SK-N-MC (cell line): ENCODE results near the gene DIP2C.

ENCODE experiments used
- EZH2 ChIP-seq: fragments of 200-600 bp; sonication (generic); IDR thresholded peaks from one replicate; pipeline ENCODE4 v1.6.1; 2017; ENCODE audit warnings: antibody characterized with exemption
- FOXP2 ChIP-seq: optimal IDR thresholded peaks from 2 replicates; pipeline ENCODE3; 2011; ENCODE audit warnings: mild to moderate bottlenecking, moderate library complexity; ENCODE audit not compliant: insufficient read depth; ENCODE audit errors: extremely low read length, control extremely low read depth

- TF ChIP-seq FOXP2, result no peak
- no peak for TF ChIP-seq EZH2
These were observed 344.8 kb downstream of the DIP2C start for GRCh38 chr10:344582-345200.
